ENCODE results near the gene GULP1. TPM values are rescaled to one million over a fixed set of nuclear protein-coding genes. Genes with fewer than 3 reads are reported as not detected.

GULP1 gene
- polyA plus RNA-seq, 1 donor (not counting 4 experiments of a cell fraction or from before 2014, with no cell fraction given) = 11.7 TPM

- H3K79me2 ChIP-seq (ENCODE audit: control insufficient read depth, insufficient read depth, low read length) = no peaks in the 10 kb centered on the region
- TF ChIP-seq EZH2 (IDR thresholded peaks at IDR 0.05; ENCODE audit: low read length) (no peak), CTCF (optimal IDR thresholded peaks at IDR 0.05 in 1 of 3, IDR thresholded peaks at IDR 0.05 in 1 of 3, conservative IDR thresholded peaks at IDR 0.05 in 1 of 3; ENCODE audit: extremely low read depth in 1 of 3, insufficient read depth in 2 of 3, low read length in 3 of 3) (no peak)
- no peaks in the 10 kb centered on the region for H3K4me1 ChIP-seq (ENCODE audit: control insufficient read depth, extremely low read depth, insufficient read depth, low read length)
- H3K4me2 ChIP-seq (ENCODE audit: control insufficient read depth, extremely low read depth, insufficient read depth, low read depth, low read length) = no peak overlapping the region
- H3K36me3 ChIP-seq (ENCODE audit: control insufficient read depth in 2 of 2, extremely low read depth in 1 of 2, insufficient read depth in 2 of 2, low read length in 2 of 2) = no peaks in the 10 kb centered on the region
- H2AFZ ChIP-seq (ENCODE audit: control insufficient read depth, low read length) = no peak overlapping the region
- H3K9ac ChIP-seq (ENCODE audit: control insufficient read depth, extremely low read depth, insufficient read depth, low read length) = no peak overlapping the region
- no peak overlapping the region for H3K4me3 ChIP-seq (ENCODE audit: control insufficient read depth in 2 of 3, extremely low read depth in 1 of 3, insufficient read depth in 2 of 3, low read depth in 1 of 3, low read length in 3 of 3)
- DNase-seq (ENCODE audit: low read depth, low spot score) (no peak), FAIRE-seq (no peak)
- no peaks in the 10 kb centered on the region for H4K20me1 ChIP-seq (ENCODE audit: control insufficient read depth, extremely low read depth, insufficient read depth, low read length)
- no peaks in the 10 kb centered on the region for H3K9me1 ChIP-seq (ENCODE audit: control insufficient read depth, extremely low read depth, insufficient read depth, low read length)
- no peaks in the 10 kb centered on the region for H3K9me3 ChIP-seq (ENCODE audit: control insufficient read depth, low read depth, low read length)
- H3K27ac ChIP-seq (ENCODE audit: control insufficient read depth, insufficient read depth, low read length) = no peak overlapping the region
- H3K27me3 ChIP-seq (ENCODE audit: control insufficient read depth, extremely low read depth, insufficient read depth, low read length) = no peaks in the 10 kb centered on the region
- dilution Hi-C loops (cut with MboI; ENCODE audit: extremely low pct_ligation_motif_present, low sequenced_read_pairs) = no loop called here
Observed at GRCh38 chr2:188364033-188364630, 72.5 kb downstream of the GULP1 start.

- Histone ChIP-seq H2AFZ (ENCODE audit: control insufficient read depth, low read length) (no peak overlapping the region), H3K79me2 (ENCODE audit: control insufficient read depth, insufficient read depth, low read length) (no peaks in the 10 kb centered on the region)
Observed at GRCh38 chr2:188365058-188365641, 73.5 kb downstream of the GULP1 start.

More at GRCh38 chr2:188365058-188365641, 73.5 kb downstream of the GULP1 start:
- H4K20me1 ChIP-seq (ENCODE audit: control insufficient read depth, extremely low read depth, insufficient read depth, low read length) = no peaks in the 10 kb centered on the region
- H3K36me3 ChIP-seq (ENCODE audit: control insufficient read depth in 2 of 2, extremely low read depth in 1 of 2, insufficient read depth in 2 of 2, low read length in 2 of 2) = no peaks in the 10 kb centered on the region
- no peaks in the 10 kb centered on the region for H3K9me1 ChIP-seq (ENCODE audit: control insufficient read depth, extremely low read depth, insufficient read depth, low read length)
- no peaks in the 10 kb centered on the region for H3K4me1 ChIP-seq (ENCODE audit: control insufficient read depth, extremely low read depth, insufficient read depth, low read length)
- no peak overlapping the region for H3K9ac ChIP-seq (ENCODE audit: control insufficient read depth, extremely low read depth, insufficient read depth, low read length)
- H3K27ac ChIP-seq (ENCODE audit: control insufficient read depth, insufficient read depth, low read length) = no peak overlapping the region
- FAIRE-seq (no peak), DNase-seq (ENCODE audit: low read depth, low spot score) (no peak)
- H3K4me2 ChIP-seq (ENCODE audit: control insufficient read depth, extremely low read depth, insufficient read depth, low read depth, low read length) = no peak overlapping the region
- no peaks in the 10 kb centered on the region for H3K9me3 ChIP-seq (ENCODE audit: control insufficient read depth, low read depth, low read length)
- dilution Hi-C loops (cut with MboI; ENCODE audit: extremely low pct_ligation_motif_present, low sequenced_read_pairs) = no loop called here
- H3K4me3 ChIP-seq (ENCODE audit: control insufficient read depth in 2 of 3, extremely low read depth in 1 of 3, insufficient read depth in 2 of 3, low read depth in 1 of 3, low read length in 3 of 3) = no peak overlapping the region
- TF ChIP-seq CTCF (optimal IDR thresholded peaks at IDR 0.05 in 1 of 3, IDR thresholded peaks at IDR 0.05 in 1 of 3, conservative IDR thresholded peaks at IDR 0.05 in 1 of 3; ENCODE audit: extremely low read depth in 1 of 3, insufficient read depth in 2 of 3, low read length in 3 of 3) (no peak), EZH2 (IDR thresholded peaks at IDR 0.05; ENCODE audit: low read length) (no peak)
- H3K27me3 ChIP-seq (ENCODE audit: control insufficient read depth, extremely low read depth, insufficient read depth, low read length) = no peaks in the 10 kb centered on the region
